Measurements from ENCODE around the gene CRYZL1.

DNA sequence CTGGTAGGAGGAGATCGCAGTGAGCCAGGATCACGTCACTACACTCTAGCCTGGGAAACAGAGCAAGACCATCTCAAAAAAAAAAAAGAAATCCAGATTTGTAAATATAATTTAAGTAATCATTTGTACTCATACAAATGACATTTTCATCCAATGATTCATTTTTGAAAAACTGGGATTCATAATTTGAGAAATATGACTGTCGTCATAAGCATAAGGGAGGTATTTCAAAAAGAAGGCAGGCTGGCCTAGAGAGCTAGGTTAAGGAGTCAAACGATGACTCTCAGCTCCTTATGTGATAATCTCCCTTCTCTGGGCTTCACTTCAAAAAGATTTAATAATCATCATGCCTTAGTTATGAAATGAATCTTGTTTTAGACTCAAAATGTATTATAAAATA, 101.9 kb downstream of the CRYZL1 start:
- TF ChIP-seq CTCF (conservative IDR thresholded peaks at IDR 0.05 in 1 of 2, IDR thresholded peaks at IDR 0.05 in 1 of 2; ENCODE audit: low read depth in 1 of 2, low read length in 2 of 2) (no peak), EZH2 (IDR thresholded peaks at IDR 0.05; ENCODE audit: low read length, missing control alignments) (no peak)
